ENCODE results near the gene CHRNB4.
"Not testable (repeated sequence)": the region's sequence is repeated elsewhere in the genome, so short reads cannot be mapped to it uniquely, and the experiment has no call there.

CHRNB4 gene

GRCh38 chr15:78618064-78618463 is 22.9 kb downstream of the CHRNB4 start:
- H3K4me1 Mint-ChIP-seq, result no peaks in the 10 kb centered on the region

GRCh38 chr15:78617516-78617915 is 23.5 kb downstream of the CHRNB4 start:
- Mint-ChIP-seq H3K27ac (no peak overlapping the region), H3K4me1 (no peaks in the 10 kb centered on the region), H3K4me3 (no peak overlapping the region), H3K27me3 (peaks cover 34% of the 10 kb centered on the region), H3K9me3 (no peaks in the 10 kb centered on the region), H3K36me3 (no peaks in the 10 kb centered on the region)
- no peak for ATAC-seq

More at GRCh38 chr15:78618064-78618463, 22.9 kb downstream of the CHRNB4 start:
- no peaks in the 10 kb centered on the region for H3K9me3 Mint-ChIP-seq
- ATAC-seq, result no peak
- no peak overlapping the region for H3K27ac Mint-ChIP-seq
- no peaks in the 10 kb centered on the region for H3K36me3 Mint-ChIP-seq
- no peak overlapping the region for H3K4me3 Mint-ChIP-seq
- peaks cover 39% of the 10 kb centered on the region for H3K27me3 Mint-ChIP-seq

GRCh38 chr15:78617076-78617475 is 23.9 kb downstream of the CHRNB4 start:
- Mint-ChIP-seq H3K4me3 (no peak overlapping the region), H3K36me3 (no peaks in the 10 kb centered on the region), H3K9me3 (no peaks in the 10 kb centered on the region), H3K27me3 (peaks cover 29% of the 10 kb centered on the region), H3K4me1 (no peaks in the 10 kb centered on the region), H3K27ac (no peak overlapping the region)
- no peak for ATAC-seq

GRCh38 chr15:78616506-78616905 is 24.5 kb downstream of the CHRNB4 start:
- peaks cover 24% of the 10 kb centered on the region for H3K27me3 Mint-ChIP-seq
- no peak for ATAC-seq
- H3K4me1 Mint-ChIP-seq, result no peaks in the 10 kb centered on the region
- no peak overlapping the region for H3K27ac Mint-ChIP-seq
- no peak overlapping the region for H3K4me3 Mint-ChIP-seq
- no peaks in the 10 kb centered on the region for H3K9me3 Mint-ChIP-seq
- H3K36me3 Mint-ChIP-seq, result no peaks in the 10 kb centered on the region

GRCh38 chr15:78615151-78615589 is 25.8 kb downstream of the CHRNB4 start:
- no peak for ATAC-seq
- Mint-ChIP-seq H3K9me3 (peaks cover under 1% of the 10 kb centered on the region), H3K36me3 (no peaks in the 10 kb centered on the region), H3K4me1 (no peaks in the 10 kb centered on the region), H3K27ac (no peak overlapping the region), H3K27me3 (peaks cover 19% of the 10 kb centered on the region), H3K4me3 (no peak overlapping the region)

- H3K36me3 Mint-ChIP-seq, result no peaks in the 10 kb centered on the region
- no peak overlapping the region for H3K27ac Mint-ChIP-seq
- peaks cover 6% of the 10 kb centered on the region for H3K9me3 Mint-ChIP-seq
- peaks cover 8% of the 10 kb centered on the region for H3K27me3 Mint-ChIP-seq
- no peaks in the 10 kb centered on the region for H3K4me1 Mint-ChIP-seq
- H3K4me3 Mint-ChIP-seq, result no peak overlapping the region
- no peak for ATAC-seq
These were observed 27.0 kb downstream of the CHRNB4 start for GRCh38 chr15:78614021-78614420.

- not testable (repeated sequence) for H3K36me3 Mint-ChIP-seq, H3K9me3 Mint-ChIP-seq, H3K4me3 Mint-ChIP-seq, H3K27ac Mint-ChIP-seq, H3K4me1 Mint-ChIP-seq, ATAC-seq
- peaks cover 36% of the 10 kb centered on the region for H3K27me3 Mint-ChIP-seq
These were observed 31.5 kb downstream of the CHRNB4 start for GRCh38 chr15:78609551-78609950.

- no peaks in the 10 kb centered on the region for H3K36me3 Mint-ChIP-seq
- H3K9me3 Mint-ChIP-seq, result peaks cover 8% of the 10 kb centered on the region
- H3K27me3 Mint-ChIP-seq, result peaks cover 65% of the 10 kb centered on the region
- no peak overlapping the region for H3K27ac Mint-ChIP-seq
- H3K4me1 Mint-ChIP-seq, result no peaks in the 10 kb centered on the region
- no peak overlapping the region for H3K4me3 Mint-ChIP-seq
- no peak for ATAC-seq
These were observed 35.3 kb downstream of the CHRNB4 start for GRCh38 chr15:78605680-78606079.

- no peaks in the 10 kb centered on the region for H3K36me3 Mint-ChIP-seq
- H3K4me1 Mint-ChIP-seq, result no peaks in the 10 kb centered on the region
- no peak overlapping the region for H3K27ac Mint-ChIP-seq
These were observed 35.8 kb downstream of the CHRNB4 start for GRCh38 chr15:78605201-78605600.

GRCh38 chr15:78604420-78604819 is 36.6 kb downstream of the CHRNB4 start:
- Mint-ChIP-seq H3K27ac (no peak overlapping the region), H3K4me3 (no peak overlapping the region), H3K27me3 (peaks cover 65% of the 10 kb centered on the region), H3K9me3 (peaks cover 2% of the 10 kb centered on the region), H3K36me3 (no peaks in the 10 kb centered on the region), H3K4me1 (no peaks in the 10 kb centered on the region)
- no peak for ATAC-seq

More at GRCh38 chr15:78605201-78605600, 35.8 kb downstream of the CHRNB4 start:
- no peak for ATAC-seq
- H3K27me3 Mint-ChIP-seq, result peaks cover 65% of the 10 kb centered on the region
- H3K9me3 Mint-ChIP-seq, result peaks cover 8% of the 10 kb centered on the region
- no peak overlapping the region for H3K4me3 Mint-ChIP-seq

- H3K36me3 Mint-ChIP-seq, result no peaks in the 10 kb centered on the region
- H3K4me1 Mint-ChIP-seq, result no peaks in the 10 kb centered on the region
- no peak for ATAC-seq
- H3K9me3 Mint-ChIP-seq, result no peaks in the 10 kb centered on the region
- H3K4me3 Mint-ChIP-seq, result no peak overlapping the region
- H3K27me3 Mint-ChIP-seq, result peaks cover 59% of the 10 kb centered on the region
- H3K27ac Mint-ChIP-seq, result no peak overlapping the region
These were observed 37.5 kb downstream of the CHRNB4 start for GRCh38 chr15:78603467-78603866.

GRCh38 chr15:78599189-78599588 is 41.8 kb downstream of the CHRNB4 start:
- no peak for ATAC-seq
- Mint-ChIP-seq H3K9me3 (no peaks in the 10 kb centered on the region), H3K27ac (no peak overlapping the region), H3K4me1 (no peaks in the 10 kb centered on the region), H3K36me3 (no peaks in the 10 kb centered on the region), H3K4me3 (no peak overlapping the region), H3K27me3 (peaks cover 25% of the 10 kb centered on the region)

GRCh38 chr15:78598348-78598747 is 42.7 kb downstream of the CHRNB4 start:
- Mint-ChIP-seq H3K36me3 (no peaks in the 10 kb centered on the region), H3K9me3 (no peaks in the 10 kb centered on the region), H3K27me3 (peaks cover 17% of the 10 kb centered on the region), H3K4me1 (no peaks in the 10 kb centered on the region), H3K27ac (no peak overlapping the region), H3K4me3 (no peak overlapping the region)
- ATAC-seq, result no peak

- Mint-ChIP-seq H3K27ac (no peak overlapping the region), H3K36me3 (no peaks in the 10 kb centered on the region), H3K4me3 (no peak overlapping the region), H3K27me3 (peaks cover 9% of the 10 kb centered on the region), H3K4me1 (no peaks in the 10 kb centered on the region), H3K9me3 (no peaks in the 10 kb centered on the region)
- ATAC-seq, result no peak
These were observed 43.4 kb downstream of the CHRNB4 start for GRCh38 chr15:78597583-78597982.

- Mint-ChIP-seq H3K4me1 (no peaks in the 10 kb centered on the region), H3K4me3 (no peak overlapping the region), H3K27ac (no peak overlapping the region), H3K27me3 (peaks cover 9% of the 10 kb centered on the region), H3K36me3 (no peaks in the 10 kb centered on the region), H3K9me3 (no peaks in the 10 kb centered on the region)
- ATAC-seq, result no peak
These were observed 66.1 kb downstream of the CHRNB4 start for GRCh38 chr15:78574944-78575343.
